Endothelial cell of umbilical vein (primary cell): ENCODE measurements around the gene ZNF624. TPM values are rescaled to one million over a fixed set of nuclear protein-coding genes. Genes with fewer than 3 reads are reported as not detected.

Experiments used
- BruUV-seq: library from RNA; stranded (reverse); fragments of 400-500 nt; replicated peaks from 2 replicates; lab custom pipeline; 2021; lab: Mats Ljungman, UMichigan
- CTCF ChIA-PET: fragments of 300-600, 350-600 bp; sonication (Branson Sonifier 250); formaldehyde crosslinking; loops from one replicate; lab custom pipeline; 2021; ENCODE audit warnings: antibody characterized with exemption, inconsistent platforms; lab: Charles Lee
- POLR2A ChIA-PET: fragments of 300-600, 350-600 bp; sonication (Branson Sonifier 250); formaldehyde crosslinking; loops from one replicate; lab custom pipeline; 2021; ENCODE audit warnings: antibody characterized with exemption, inconsistent platforms; lab: Charles Lee
- DNase-seq: peaks from one replicate; pipeline ENCODE4 v3.0.0-alpha.2; 2011; ENCODE audit warnings: low read depth, low spot score
- FAIRE-seq: peaks from 2 replicates; lab custom pipeline; 2011; peaks lifted over from hg19 to GRCh38; lab: Jason Lieb, UNC
- H2AFZ ChIP-seq: 2 replicates; pipeline ENCODE4 v1.6.0; 2012; ENCODE audit warnings: low read depth, low read length, control low read depth, inconsistent platforms
- H3K27ac ChIP-seq: 2 replicates; pipeline ENCODE4 v1.5.1; 2011; ENCODE audit warnings: low read depth, mild to moderate bottlenecking, control low read depth, low read length, moderate library complexity; ENCODE audit not compliant: insufficient read depth
- H3K27me3 ChIP-seq, 2 experiments: 2 replicates each; pipeline versions ENCODE4 v1.6.0 to v1.6.1; 2011; ENCODE audit warnings: low read length in 2 of 2, mixed read lengths in 1 of 2; ENCODE audit not compliant: control insufficient read depth in 2 of 2, insufficient read depth in 2 of 2
- H3K36me3 ChIP-seq, 2 experiments: 2 replicates in 1 of 2; 3 replicates in 1 of 2; pipeline ENCODE4 v1.5.1; 2011; ENCODE audit warnings: low read length in 2 of 2, mild to moderate bottlenecking in 1 of 2, moderate library complexity in 1 of 2; ENCODE audit not compliant: control insufficient read depth in 2 of 2, insufficient read depth in 2 of 2; ENCODE audit errors: extremely low read depth in 1 of 2
- H3K4me1 ChIP-seq: 3 replicates; pipeline ENCODE4 v1.5.1; 2011; ENCODE audit warnings: mild to moderate bottlenecking, low read length; ENCODE audit not compliant: control insufficient read depth, insufficient read depth; ENCODE audit errors: extremely low read depth
- H3K4me2 ChIP-seq: 2 replicates; pipeline ENCODE4 v1.6.1; 2011; ENCODE audit warnings: low read length, control low read depth, mixed read lengths; ENCODE audit not compliant: insufficient read depth
- H3K4me3 ChIP-seq, 3 experiments: fragments of 200-600 bp in 1 of 3; sonication (generic), shearing (Covaris generic) in 1 of 3; replicated peaks in 1 of 3; 2 replicates each; pipeline ENCODE4 v1.5.1; 2011 to 2016; ENCODE audit warnings: control low read depth in 3 of 3, low read length in 3 of 3, mild to moderate bottlenecking in 2 of 3, inconsistent platforms in 1 of 3, low read depth in 1 of 3, moderate library complexity in 1 of 3; ENCODE audit not compliant: insufficient read depth in 1 of 3
- H3K79me2 ChIP-seq: 2 replicates; pipeline ENCODE4 v1.6.0; 2012; ENCODE audit warnings: low read length, inconsistent platforms; ENCODE audit not compliant: control insufficient read depth, insufficient read depth
- H3K9ac ChIP-seq: replicated peaks from 2 replicates; pipeline ENCODE3; 2011; ENCODE audit warnings: low read length, control low read depth; ENCODE audit not compliant: insufficient read depth; ENCODE audit errors: extremely low read depth
- H3K9me1 ChIP-seq: replicated peaks from 3 replicates; pipeline ENCODE4 v1.6.0; 2011; ENCODE audit warnings: mild to moderate bottlenecking, low read length; ENCODE audit not compliant: control insufficient read depth, insufficient read depth; ENCODE audit errors: extremely low read depth
- H3K9me3 ChIP-seq: replicated peaks from 2 replicates; pipeline ENCODE4 v1.5.1; 2012; ENCODE audit warnings: low read length, inconsistent platforms; ENCODE audit not compliant: control insufficient read depth, insufficient read depth
- H4K20me1 ChIP-seq: replicated peaks from 2 replicates; pipeline ENCODE3; 2011; ENCODE audit warnings: mild to moderate bottlenecking, low read length; ENCODE audit not compliant: control insufficient read depth, insufficient read depth; ENCODE audit errors: extremely low read depth
- CTCF ChIP-seq, 2 donors: IDR thresholded peaks; 1 replicate in 1 of 2; 2 replicates in 1 of 2; pipeline ENCODE4 v1.5.1; 2011; ENCODE audit warnings: low read length in 2 of 2, mild to moderate bottlenecking in 2 of 2, moderate library complexity in 2 of 2, control low read depth in 1 of 2, inconsistent platforms in 1 of 2, low read depth in 1 of 2; ENCODE audit not compliant: insufficient read depth in 1 of 2; ENCODE audit errors: extremely low read depth in 1 of 2
- EZH2 ChIP-seq: IDR thresholded peaks from 2 replicates; pipeline ENCODE4 v1.6.1; 2012; ENCODE audit warnings: borderline replicate concordance, low read depth, mild to moderate bottlenecking, moderate library complexity, low read length, inconsistent platforms; ENCODE audit not compliant: severe bottlenecking
- FOS ChIP-seq: IDR thresholded peaks from 2 replicates; pipeline ENCODE4 v1.6.1; 2011; ENCODE audit warnings: mild to moderate bottlenecking, low read length, moderate library complexity, borderline replicate concordance; ENCODE audit not compliant: insufficient read depth
- POLR2A ChIP-seq: IDR thresholded peaks from 2 replicates; pipeline ENCODE4 v1.6.1; 2012; ENCODE audit warnings: low read depth, mild to moderate bottlenecking, control low read depth, low read length
- POLR2AphosphoS5 ChIP-seq: IDR thresholded peaks from 2 replicates; pipeline ENCODE4 v1.6.1; 2012; ENCODE audit warnings: low read depth, mild to moderate bottlenecking, control low read depth, low read length, moderate library complexity; ENCODE audit not compliant: insufficient read depth
- dilution Hi-C: fragments of 300-500 bp; cut with MboI; formaldehyde crosslinking; loops from one replicate; pipeline ENCODE4 v1.15.0; 2019; ENCODE audit warnings: low sequenced_read_pairs; ENCODE audit not compliant: extremely low pct_ligation_motif_present
- intact Hi-C: fragments of 100-400 bp; cut with micrococcal nuclease; formaldehyde crosslinking; loops from one replicate; pipeline ENCODE4 v1.10.0; 2022
- polyA plus RNA-seq, 4 experiments: library from polyadenylated mRNA; depleted of rRNA in 3 of 4; stranded (reverse) in 3 of 4; unstranded in 1 of 4; fragments of >200 nt; gene quantifications; 2 replicates each; pipeline versions ENCODE4 v1.2.1 to v1.2.3, GENCODE V29; 2011 to 2012; ENCODE audit warnings: missing spikeins in 1 of 4
- total RNA-seq: library from RNA; stranded (reverse); gene quantifications from 2 replicates; pipeline ENCODE4 v1.2.3, GENCODE V29; 2021
- TF ChIP-seq, protein P1 (sequence below): IDR thresholded peaks from 2 replicates; pipeline ENCODE4 v1.6.1; 2011; ENCODE audit not compliant: insufficient read depth, insufficient read length

The ZNF624 gene
- total and polyA plus RNA-seq, 2 donors (not counting 3 experiments of a cell fraction or from before 2014, with no cell fraction given) = 0.77 to 5.7 TPM

GRCh38 chr17:16649585-16649984, 4.1 kb downstream of the ZNF624 start:
- dilution Hi-C loops = no loop called here

More at GRCh38 chr17:16649585-16649984, 4.1 kb downstream of the ZNF624 start:
- BruUV-seq = no TSS peak
- intact Hi-C loops = no loop called here
- POLR2A ChIA-PET = no interaction called here
- Histone ChIP-seq H3K4me2 (no peak overlapping the region), H3K4me1 (peaks cover 11% of the 10 kb centered on the region), H3K79me2 (peaks cover 3% of the 10 kb centered on the region), H4K20me1 (no peaks in the 10 kb centered on the region), H3K36me3 (no peaks in the 10 kb centered on the region), H3K9me3 (no peaks in the 10 kb centered on the region), H3K4me3 (no peak overlapping the region), H3K27me3 (peaks cover 0 to 2% of the 10 kb centered on the region in 2 experiments), H3K9me1 (no peaks in the 10 kb centered on the region), H2AFZ (no peak overlapping the region), H3K27ac (no peak overlapping the region), H3K9ac (no peak overlapping the region)
- DNase-seq = no peak
- TF ChIP-seq CTCF (IDR thresholded peaks at IDR 0.05; ENCODE audit: extremely low read depth in 1 of 2, insufficient read depth in 1 of 2, low read depth in 1 of 2, low read length in 2 of 2) (no peak), EZH2 (no peak), POLR2AphosphoS5 (no peak), POLR2A (no peak), FOS (no peak)
- TF ChIP-seq, protein P1, sequence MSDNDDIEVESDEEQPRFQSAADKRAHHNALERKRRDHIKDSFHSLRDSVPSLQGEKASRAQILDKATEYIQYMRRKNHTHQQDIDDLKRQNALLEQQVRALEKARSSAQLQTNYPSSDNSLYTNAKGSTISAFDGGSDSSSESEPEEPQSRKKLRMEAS = no peak
- no peak for FAIRE-seq
- CTCF ChIA-PET = no interaction called here
